ENCODE data around the gene THOP1.

The THOP1 gene

DNA sequence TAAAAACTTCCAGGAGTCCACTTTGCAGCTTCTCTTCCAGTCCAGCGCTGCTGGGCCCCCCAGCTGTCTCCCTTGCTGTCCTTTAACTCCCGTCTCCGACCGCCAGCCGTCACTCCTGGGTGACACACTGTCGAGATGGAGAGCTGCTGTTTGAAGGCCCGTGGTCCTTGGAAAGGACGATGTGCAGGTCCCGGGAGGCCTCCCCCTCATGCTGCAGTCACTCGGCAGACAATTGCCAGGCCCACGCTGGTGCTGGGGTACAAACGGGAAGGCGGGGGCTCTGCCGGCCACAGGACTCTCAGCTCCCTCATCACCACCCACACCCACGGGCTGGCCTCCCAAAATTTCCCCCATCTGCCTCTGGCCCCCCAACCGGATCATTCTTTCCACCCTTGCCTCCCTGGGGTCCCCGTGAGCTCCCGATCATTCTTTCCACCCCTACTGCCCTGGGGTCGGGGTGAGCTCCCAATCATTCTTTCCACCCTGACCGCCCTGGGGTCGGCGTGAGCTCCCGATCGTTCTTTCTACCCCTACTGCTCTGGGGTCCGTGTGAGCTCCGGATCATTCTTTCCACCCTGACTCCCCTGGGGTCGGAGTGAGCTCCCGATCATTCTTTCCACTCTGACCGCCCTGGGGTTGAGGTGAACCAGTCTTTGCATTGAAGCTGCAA, 18.3 kb downstream of the THOP1 start:
- H3K9me3 ChIP-seq (ENCODE audit: control insufficient read depth, low read length) = no peaks in the 10 kb centered on the region
- no peak overlapping the region for H3K4me3 ChIP-seq (ENCODE audit: insufficient read depth, low read depth, low read length, poor library complexity, severe bottlenecking)
- no peaks in the 10 kb centered on the region for H3K4me1 ChIP-seq (ENCODE audit: control insufficient read depth, insufficient read depth, low read length, poor library complexity, severe bottlenecking)
- peaks cover 34% of the 10 kb centered on the region for H3K36me3 ChIP-seq (ENCODE audit: control insufficient read depth, insufficient read depth, low read length)
- no peak for DNase-seq
- no peaks in the 10 kb centered on the region for H3K27me3 ChIP-seq (replicated peaks; ENCODE audit: control insufficient read depth, insufficient read depth, low read length, poor library complexity, severe bottlenecking)
- H3K27ac ChIP-seq (ENCODE audit: insufficient read depth, low read length, poor library complexity, severe bottlenecking) = no peak overlapping the region

DNA sequence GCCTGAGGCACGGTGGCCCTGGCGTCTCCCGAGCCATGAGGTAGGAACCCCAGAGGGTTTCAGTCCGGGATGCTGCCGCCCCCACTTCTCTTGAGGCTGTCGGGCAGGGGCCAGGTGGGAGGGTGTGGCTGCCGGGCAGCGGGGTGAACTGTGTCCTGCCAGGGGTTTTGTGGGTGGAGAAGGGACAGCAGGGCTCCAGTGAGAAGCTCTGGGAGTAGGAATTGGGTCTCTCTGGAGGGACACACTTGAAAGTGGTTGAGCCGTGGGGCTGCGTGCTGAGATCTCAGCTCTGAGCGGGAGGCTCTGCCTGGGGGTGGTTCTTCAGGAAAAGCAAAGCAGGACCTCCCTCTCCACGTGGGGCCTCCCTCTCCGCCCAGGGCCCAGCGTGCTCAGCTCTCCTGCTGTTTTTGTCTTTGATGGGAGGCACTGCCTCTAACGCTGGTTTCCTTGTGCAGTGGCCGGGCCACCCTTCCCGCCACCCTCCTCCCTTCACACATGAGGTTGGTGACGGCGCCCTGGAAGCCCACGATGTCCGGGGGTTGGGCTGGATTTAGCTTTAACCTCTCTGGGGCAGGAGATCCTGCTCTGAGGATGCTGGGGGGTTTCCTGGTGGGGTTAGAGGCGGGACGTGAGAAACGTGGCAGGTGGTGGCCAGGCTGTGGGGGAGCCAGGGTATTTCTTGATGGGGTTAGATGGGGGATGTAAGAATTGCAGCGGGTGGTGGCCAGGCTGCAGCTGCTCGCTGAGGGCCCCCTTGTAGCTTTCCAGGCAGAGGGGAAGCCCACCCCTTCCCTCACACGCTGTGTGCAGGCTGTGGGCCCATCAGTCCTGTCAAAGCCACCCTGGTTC, 19.1 kb downstream of the THOP1 start:
- Histone ChIP-seq H3K27me3 (replicated peaks; ENCODE audit: control insufficient read depth, insufficient read depth, low read length, poor library complexity, severe bottlenecking) (no peaks in the 10 kb centered on the region), H3K36me3 (ENCODE audit: control insufficient read depth, insufficient read depth, low read length) (peaks cover 40% of the 10 kb centered on the region), H3K4me3 (ENCODE audit: insufficient read depth, low read depth, low read length, poor library complexity, severe bottlenecking) (no peak overlapping the region), H3K4me1 (ENCODE audit: control insufficient read depth, insufficient read depth, low read length, poor library complexity, severe bottlenecking) (no peaks in the 10 kb centered on the region), H3K9me3 (ENCODE audit: control insufficient read depth, low read length) (no peaks in the 10 kb centered on the region), H3K27ac (ENCODE audit: insufficient read depth, low read length, poor library complexity, severe bottlenecking) (no peak overlapping the region)
- DNase-seq = no peak

DNA sequence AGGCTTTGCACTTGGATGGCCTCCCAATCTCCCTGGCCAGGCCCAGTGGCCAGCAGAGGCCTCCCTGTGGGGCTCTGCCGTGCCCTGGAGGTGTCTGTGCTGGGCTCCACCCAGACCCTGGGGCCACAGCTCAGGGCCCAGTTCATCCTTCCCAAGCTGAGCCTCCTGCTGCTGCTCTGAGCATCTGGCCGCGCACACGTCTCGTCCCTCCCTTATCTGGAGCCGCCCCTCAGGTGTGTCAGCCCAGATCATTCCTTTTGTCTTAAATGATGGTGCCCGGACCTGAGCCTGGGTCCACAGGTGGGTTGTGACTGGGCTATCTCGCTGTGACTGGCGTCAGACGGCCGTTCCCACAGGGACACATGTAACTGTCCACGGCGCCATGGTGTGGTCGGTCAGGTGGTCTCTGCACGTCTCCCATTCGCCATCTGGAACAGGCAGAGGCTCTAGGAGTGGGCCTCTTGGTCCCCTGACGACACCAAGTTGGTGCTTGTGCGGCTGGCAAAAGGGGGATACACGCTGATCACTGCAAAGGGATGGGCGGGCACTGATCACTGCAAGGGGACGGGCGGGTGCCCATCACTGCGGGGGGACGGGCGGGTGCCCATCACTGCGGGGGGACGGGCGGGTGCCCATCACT, 20.1 kb downstream of the THOP1 start:
- H3K36me3 ChIP-seq (ENCODE audit: control insufficient read depth, insufficient read depth, low read length) = peaks cover 40% of the 10 kb centered on the region
- no peaks in the 10 kb centered on the region for H3K9me3 ChIP-seq (ENCODE audit: control insufficient read depth, low read length)
- H3K27ac ChIP-seq (ENCODE audit: insufficient read depth, low read length, poor library complexity, severe bottlenecking) = no peak overlapping the region
- no peaks in the 10 kb centered on the region for H3K4me1 ChIP-seq (ENCODE audit: control insufficient read depth, insufficient read depth, low read length, poor library complexity, severe bottlenecking)
- no peaks in the 10 kb centered on the region for H3K27me3 ChIP-seq (replicated peaks; ENCODE audit: control insufficient read depth, insufficient read depth, low read length, poor library complexity, severe bottlenecking)
- DNase-seq = no peak
- no peak overlapping the region for H3K4me3 ChIP-seq (ENCODE audit: insufficient read depth, low read depth, low read length, poor library complexity, severe bottlenecking)

DNA sequence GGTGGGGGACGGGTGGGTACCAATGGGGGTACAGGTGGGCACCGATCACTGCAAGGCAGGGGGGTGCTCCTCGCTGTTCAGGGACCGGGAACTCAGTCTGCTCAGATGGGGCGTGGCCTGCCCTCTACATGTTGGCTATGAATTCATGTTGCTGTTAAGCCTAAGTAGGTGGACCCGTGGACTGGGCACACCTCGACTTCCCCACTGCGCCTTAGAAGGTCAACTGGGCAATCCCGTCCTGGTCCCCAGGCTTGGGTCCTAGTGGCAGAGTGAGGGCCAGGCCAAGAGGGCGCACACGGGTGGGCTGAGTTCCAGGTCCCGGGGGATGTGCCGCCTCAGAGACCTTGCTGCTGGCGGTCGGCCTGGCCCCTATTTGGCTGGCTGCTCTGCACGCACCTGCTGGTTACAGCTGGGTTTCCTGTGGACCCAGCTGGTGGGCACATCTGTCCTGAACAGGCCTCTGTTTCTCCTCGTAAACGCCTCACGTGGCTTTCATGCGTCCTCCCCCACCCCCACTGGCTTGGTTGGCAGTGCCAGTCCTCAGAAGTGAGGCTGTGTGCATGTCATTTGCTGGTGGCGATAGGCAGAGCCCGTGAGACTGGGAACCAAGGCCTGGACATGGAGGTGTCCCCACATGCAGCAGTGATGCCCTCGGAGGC, 20.8 kb downstream of the THOP1 start:
- DNase-seq = no peak
- H3K27me3 ChIP-seq (replicated peaks; ENCODE audit: control insufficient read depth, insufficient read depth, low read length, poor library complexity, severe bottlenecking) = no peaks in the 10 kb centered on the region
- H3K36me3 ChIP-seq (ENCODE audit: control insufficient read depth, insufficient read depth, low read length) = peaks cover 36% of the 10 kb centered on the region

DNA sequence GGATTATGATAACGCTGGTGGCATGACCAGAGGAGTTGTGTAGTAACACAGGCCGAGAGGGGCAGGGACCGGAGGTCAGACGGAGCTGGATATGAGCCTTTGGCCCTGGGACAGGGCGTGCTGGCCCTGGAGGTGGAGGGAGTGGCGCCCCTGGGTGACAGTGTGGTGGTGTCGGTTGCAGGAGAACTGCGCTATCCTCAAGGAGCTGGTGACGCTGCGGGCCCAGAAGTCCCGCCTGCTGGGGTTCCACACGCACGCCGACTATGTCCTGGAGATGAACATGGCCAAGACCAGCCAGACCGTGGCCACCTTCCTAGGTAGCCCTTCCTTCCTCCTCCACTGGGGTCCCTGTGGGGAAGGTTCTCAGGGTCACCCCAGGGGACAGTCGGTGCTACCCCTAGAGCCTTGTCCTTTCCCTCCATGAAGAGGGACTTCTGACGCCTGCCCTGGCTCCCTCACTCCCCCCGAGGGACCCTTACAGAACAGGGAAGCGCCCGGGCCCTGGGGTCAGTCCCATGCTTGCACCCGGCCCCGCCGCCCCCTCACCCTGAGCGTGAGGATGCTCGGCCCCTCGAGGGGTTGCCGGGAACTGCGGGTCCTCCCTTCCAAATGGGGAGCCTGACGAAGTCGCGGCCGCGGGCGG, 21.6 kb downstream of the THOP1 start:
- Histone ChIP-seq H3K27me3 (replicated peaks; ENCODE audit: control insufficient read depth, insufficient read depth, low read length, poor library complexity, severe bottlenecking) (no peaks in the 10 kb centered on the region), H3K4me1 (ENCODE audit: control insufficient read depth, insufficient read depth, low read length, poor library complexity, severe bottlenecking) (no peaks in the 10 kb centered on the region), H3K36me3 (ENCODE audit: control insufficient read depth, insufficient read depth, low read length) (peaks cover 36% of the 10 kb centered on the region), H3K27ac (ENCODE audit: insufficient read depth, low read length, poor library complexity, severe bottlenecking) (no peak overlapping the region), H3K9me3 (ENCODE audit: control insufficient read depth, low read length) (no peaks in the 10 kb centered on the region), H3K4me3 (ENCODE audit: insufficient read depth, low read depth, low read length, poor library complexity, severe bottlenecking) (no peak overlapping the region)
- no peak for DNase-seq

More for the DNA sequence above, 20.8 kb downstream of the THOP1 start:
- Histone ChIP-seq H3K4me1 (ENCODE audit: control insufficient read depth, insufficient read depth, low read length, poor library complexity, severe bottlenecking) (no peaks in the 10 kb centered on the region), H3K27ac (ENCODE audit: insufficient read depth, low read length, poor library complexity, severe bottlenecking) (no peak overlapping the region), H3K4me3 (ENCODE audit: insufficient read depth, low read depth, low read length, poor library complexity, severe bottlenecking) (no peak overlapping the region), H3K9me3 (ENCODE audit: control insufficient read depth, low read length) (no peaks in the 10 kb centered on the region)

DNA sequence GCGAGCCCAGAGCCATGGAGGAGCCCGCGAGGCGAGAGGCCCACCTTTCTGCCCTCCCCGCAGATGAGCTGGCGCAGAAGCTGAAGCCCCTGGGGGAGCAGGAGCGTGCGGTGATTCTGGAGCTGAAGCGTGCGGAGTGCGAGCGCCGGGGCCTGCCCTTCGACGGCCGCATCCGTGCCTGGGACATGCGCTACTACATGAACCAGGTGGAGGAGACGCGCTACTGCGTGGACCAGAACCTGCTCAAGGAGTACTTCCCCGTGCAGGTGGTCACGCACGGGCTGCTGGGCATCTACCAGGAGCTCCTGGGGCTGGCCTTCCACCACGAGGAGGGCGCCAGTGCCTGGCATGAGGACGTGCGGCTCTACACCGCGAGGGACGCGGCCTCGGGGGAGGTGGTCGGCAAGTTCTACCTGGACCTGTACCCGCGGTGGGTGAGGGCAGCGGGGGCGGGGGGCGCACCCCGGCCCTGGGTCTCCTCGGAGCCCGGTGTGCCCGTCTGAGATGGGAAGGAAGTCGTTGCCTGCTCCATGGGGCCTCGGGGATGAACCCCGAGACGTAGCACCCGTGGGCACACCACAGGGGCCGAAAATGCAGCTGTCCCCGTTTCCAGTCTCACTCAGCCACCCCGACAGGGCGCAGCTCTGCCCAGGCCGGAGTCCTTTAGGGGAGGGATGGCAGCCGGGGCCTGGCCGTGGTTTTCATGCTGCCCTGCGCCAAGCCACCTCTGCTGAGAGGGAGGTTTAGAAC, 22.3 kb downstream of the THOP1 start:
- Histone ChIP-seq H3K36me3 (ENCODE audit: control insufficient read depth, insufficient read depth, low read length) (peaks cover 36% of the 10 kb centered on the region), H3K27ac (ENCODE audit: insufficient read depth, low read length, poor library complexity, severe bottlenecking) (no peak overlapping the region), H3K4me3 (ENCODE audit: insufficient read depth, low read depth, low read length, poor library complexity, severe bottlenecking) (no peak overlapping the region), H3K27me3 (replicated peaks; ENCODE audit: control insufficient read depth, insufficient read depth, low read length, poor library complexity, severe bottlenecking) (no peaks in the 10 kb centered on the region), H3K4me1 (ENCODE audit: control insufficient read depth, insufficient read depth, low read length, poor library complexity, severe bottlenecking) (no peaks in the 10 kb centered on the region), H3K9me3 (ENCODE audit: control insufficient read depth, low read length) (no peaks in the 10 kb centered on the region)
- DNase-seq = no peak

DNA sequence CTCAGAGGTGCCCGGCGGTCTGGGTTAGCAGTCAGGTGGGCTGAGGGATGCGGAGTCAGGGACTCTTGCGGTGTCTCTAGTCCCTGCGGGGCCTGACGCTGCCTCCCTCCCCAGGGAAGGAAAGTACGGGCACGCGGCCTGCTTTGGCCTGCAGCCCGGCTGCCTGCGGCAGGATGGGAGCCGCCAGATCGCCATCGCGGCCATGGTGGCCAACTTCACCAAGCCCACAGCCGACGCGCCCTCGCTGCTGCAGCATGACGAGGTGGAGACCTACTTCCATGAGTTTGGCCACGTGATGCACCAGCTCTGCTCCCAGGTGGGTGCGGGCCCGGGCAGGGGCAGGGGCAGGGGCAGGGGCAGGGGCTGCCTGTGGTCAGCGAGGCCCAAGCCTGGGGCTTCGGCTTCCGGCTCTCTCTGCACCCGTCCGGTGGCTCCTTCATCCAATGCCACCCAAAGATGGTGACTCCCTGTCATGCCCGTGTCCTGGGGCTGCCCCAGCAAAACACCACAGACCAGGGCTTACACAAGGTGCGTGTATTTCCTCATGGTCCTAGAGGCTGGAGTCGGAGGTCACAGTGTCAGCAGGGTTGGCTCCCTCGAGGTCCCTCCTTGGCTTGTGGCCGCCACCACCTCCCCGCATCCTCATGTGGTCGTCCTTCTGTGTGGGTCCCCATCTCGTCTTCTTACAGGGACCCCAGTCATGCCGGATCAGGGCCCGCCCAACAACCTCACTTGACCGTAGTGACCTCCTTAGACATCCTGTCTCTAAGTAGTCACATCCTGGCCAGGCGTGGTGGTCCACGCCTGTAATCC, 23.0 kb downstream of the THOP1 start:
- H3K36me3 ChIP-seq (ENCODE audit: control insufficient read depth, insufficient read depth, low read length) = peaks cover 36% of the 10 kb centered on the region
- DNase-seq = no peak
- H3K9me3 ChIP-seq (ENCODE audit: control insufficient read depth, low read length) = no peaks in the 10 kb centered on the region
- no peaks in the 10 kb centered on the region for H3K27me3 ChIP-seq (replicated peaks; ENCODE audit: control insufficient read depth, insufficient read depth, low read length, poor library complexity, severe bottlenecking)
- H3K4me1 ChIP-seq (ENCODE audit: control insufficient read depth, insufficient read depth, low read length, poor library complexity, severe bottlenecking) = no peaks in the 10 kb centered on the region
- no peak overlapping the region for H3K27ac ChIP-seq (ENCODE audit: insufficient read depth, low read length, poor library complexity, severe bottlenecking)
- H3K4me3 ChIP-seq (ENCODE audit: insufficient read depth, low read depth, low read length, poor library complexity, severe bottlenecking) = no peak overlapping the region

DNA sequence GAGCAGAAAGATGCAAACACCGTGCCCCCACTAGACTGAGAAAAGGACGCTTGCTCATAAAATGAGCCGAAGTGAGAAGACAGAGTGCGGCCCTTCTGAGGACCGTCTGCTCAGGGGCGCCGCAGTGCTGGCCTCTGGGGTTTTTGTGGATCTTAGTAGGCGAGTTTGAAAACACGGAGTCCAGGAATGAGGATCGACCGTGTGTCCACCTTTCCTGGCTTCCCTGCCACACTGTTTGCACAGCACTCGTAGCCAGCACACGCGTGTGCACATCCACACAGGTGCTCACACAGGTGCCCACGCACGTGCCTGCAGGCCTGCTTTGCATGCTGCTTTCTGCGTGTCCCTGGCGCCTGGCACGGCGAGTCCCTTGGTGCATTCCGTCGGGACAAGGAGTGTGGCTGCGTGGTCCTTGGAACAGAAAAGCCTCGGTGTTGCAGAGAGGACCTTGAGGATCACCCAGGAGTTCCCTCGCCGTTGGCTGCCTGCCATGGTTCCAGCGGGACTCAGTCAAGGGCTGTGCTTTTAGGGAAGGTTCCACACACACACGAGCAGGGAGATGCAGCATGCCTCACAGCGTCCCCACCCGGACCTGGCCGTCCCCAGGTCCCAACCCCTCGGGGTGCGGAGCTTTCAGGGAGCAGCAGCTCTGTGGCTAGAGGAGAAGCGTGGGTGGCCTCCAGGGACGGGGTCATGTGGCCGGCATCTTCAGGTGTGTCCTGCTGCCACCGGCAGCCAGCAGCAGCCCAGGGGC, 24.3 kb downstream of the THOP1 start:
- no peaks in the 10 kb centered on the region for H3K4me1 ChIP-seq (ENCODE audit: control insufficient read depth, insufficient read depth, low read length, poor library complexity, severe bottlenecking)
- H3K27ac ChIP-seq (ENCODE audit: insufficient read depth, low read length, poor library complexity, severe bottlenecking) = no peak overlapping the region
- DNase-seq = no peak
- peaks cover 36% of the 10 kb centered on the region for H3K36me3 ChIP-seq (ENCODE audit: control insufficient read depth, insufficient read depth, low read length)
- H3K4me3 ChIP-seq (ENCODE audit: insufficient read depth, low read depth, low read length, poor library complexity, severe bottlenecking) = no peak overlapping the region
- H3K9me3 ChIP-seq (ENCODE audit: control insufficient read depth, low read length) = no peaks in the 10 kb centered on the region
- no peaks in the 10 kb centered on the region for H3K27me3 ChIP-seq (replicated peaks; ENCODE audit: control insufficient read depth, insufficient read depth, low read length, poor library complexity, severe bottlenecking)

Measured in effector memory CD4-positive, alpha-beta T cell (primary cell).